NB4 (cell line): ENCODE results near the gene RAPSN.

Experiments used
- DNase-seq: peaks from one replicate; pipeline ENCODE4 v3.0.0; 2010; ENCODE audit warnings: low read depth
- H3K4me3 ChIP-seq: one replicate; pipeline ENCODE4 v1.5.1; 2011; ENCODE audit warnings: mild to moderate bottlenecking, low read depth, low read length, moderate library complexity
- CTCF ChIP-seq: IDR thresholded peaks from one replicate; pipeline ENCODE4 v1.5.1; 2012; ENCODE audit warnings: low read depth, low read length
- MAX ChIP-seq: IDR thresholded peaks from 2 replicates; pipeline ENCODE4 v1.6.1; 2011; ENCODE audit warnings: low read depth, low read length
- MYC ChIP-seq: IDR thresholded peaks from 2 replicates; pipeline ENCODE4 v1.6.1; 2011; ENCODE audit warnings: low read depth, low read length
- POLR2A ChIP-seq: IDR thresholded peaks from 2 replicates; pipeline ENCODE4 v1.6.1; 2011; ENCODE audit warnings: mild to moderate bottlenecking; ENCODE audit not compliant: insufficient read length; ENCODE audit errors: extremely low read depth

RAPSN gene

GRCh38 chr11:47411884-47412746 is 36.8 kb downstream of the RAPSN start:
- peak; percentile 68 for DNase-seq
- no peak overlapping the region for H3K4me3 ChIP-seq
- TF ChIP-seq CTCF (peak; percentile 86), POLR2A (no peak)

- no peak overlapping the region for H3K4me3 ChIP-seq
- TF ChIP-seq MYC: no peak
- no peak for TF ChIP-seq MAX
- no peak for DNase-seq
These were observed 38.3 kb downstream of the RAPSN start for GRCh38 chr11:47410370-47411264.

- no peak overlapping the region for H3K4me3 ChIP-seq
- DNase-seq: no peak
- no peak for TF ChIP-seq MYC
- TF ChIP-seq CTCF: no peak
- no peak for TF ChIP-seq POLR2A
- TF ChIP-seq MAX: no peak
These were observed 39.2 kb downstream of the RAPSN start for GRCh38 chr11:47409440-47410369.

GRCh38 chr11:47408598-47409439 is 40.1 kb downstream of the RAPSN start:
- TF ChIP-seq MYC (no peak), CTCF (no peak), POLR2A (no peak), MAX (no peak)
- peak overlapping the region; percentile 59 for H3K4me3 ChIP-seq
- DNase-seq: no peak

GRCh38 chr11:47407746-47408590 is 41.0 kb downstream of the RAPSN start, which contains the start of gene SLC39A13:
Gene SLC39A13, plus strand, starts transcription at chr11:47408590. Its CDS starts 1,505 bp downstream, at chr11:47410095.
- DNase-seq: peak; percentile 97
- no peak for TF ChIP-seq POLR2A
- peak; percentile 38 for TF ChIP-seq CTCF
- peak; percentile 59 for TF ChIP-seq MAX
- peak; percentile 73 for TF ChIP-seq MYC
- peak within 1 kb of the TSS; percentile 65 for H3K4me3 ChIP-seq
